CD1c-positive myeloid dendritic cell (primary cell): ENCODE results near the gene SSU72.

Experiments used
- DNase-seq: peaks from one replicate; pipeline ENCODE4 v3.0.0-alpha.2; 2016; ENCODE audit errors: extremely low spot score

SSU72 gene

DNA sequence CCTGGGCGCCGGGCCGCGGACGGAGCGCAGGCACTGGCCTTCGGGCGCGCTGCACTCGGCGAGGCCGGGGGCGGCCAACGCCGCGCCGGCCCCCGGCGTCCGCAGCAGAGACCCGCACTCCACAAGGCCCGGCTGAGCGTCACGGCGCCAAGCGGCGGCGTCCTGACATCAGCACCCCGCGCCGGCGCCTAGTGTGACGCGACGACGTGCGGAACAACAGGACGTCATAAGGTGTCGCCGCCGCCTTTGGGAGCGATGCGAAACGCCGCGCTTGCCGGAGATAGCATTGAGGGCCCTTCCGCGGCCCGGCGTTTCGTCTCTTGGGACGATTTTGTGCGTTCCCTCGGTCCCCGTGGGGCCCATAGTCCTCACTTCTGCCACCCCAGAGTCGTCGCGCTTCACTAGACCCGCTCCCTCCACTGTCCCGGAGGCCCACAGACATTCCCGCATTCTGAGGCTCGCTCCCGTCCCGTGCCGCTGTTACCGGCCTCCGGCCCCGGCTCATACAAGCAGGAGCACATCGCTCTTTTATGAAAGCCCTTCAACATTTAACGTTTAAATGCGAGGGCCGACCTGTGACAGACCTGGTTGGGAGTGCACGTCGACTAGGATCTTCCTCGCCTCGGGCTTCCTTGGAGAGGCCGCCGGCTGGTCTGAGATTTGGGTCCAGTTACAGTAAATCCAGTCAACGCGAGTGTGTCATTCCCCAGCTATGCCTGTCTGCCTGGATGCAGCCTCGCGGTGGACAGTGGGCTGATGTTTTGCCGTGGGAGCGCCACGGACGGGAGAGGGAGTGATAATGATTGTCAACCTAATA is at the start of gene SSU72:
Gene SSU72 (minus strand): TSS at position 143 of the 817 bp plus-strand sequence. CDS start 306 bp downstream, outside the sequence.
- DNase-seq: peak; percentile 97

DNA sequence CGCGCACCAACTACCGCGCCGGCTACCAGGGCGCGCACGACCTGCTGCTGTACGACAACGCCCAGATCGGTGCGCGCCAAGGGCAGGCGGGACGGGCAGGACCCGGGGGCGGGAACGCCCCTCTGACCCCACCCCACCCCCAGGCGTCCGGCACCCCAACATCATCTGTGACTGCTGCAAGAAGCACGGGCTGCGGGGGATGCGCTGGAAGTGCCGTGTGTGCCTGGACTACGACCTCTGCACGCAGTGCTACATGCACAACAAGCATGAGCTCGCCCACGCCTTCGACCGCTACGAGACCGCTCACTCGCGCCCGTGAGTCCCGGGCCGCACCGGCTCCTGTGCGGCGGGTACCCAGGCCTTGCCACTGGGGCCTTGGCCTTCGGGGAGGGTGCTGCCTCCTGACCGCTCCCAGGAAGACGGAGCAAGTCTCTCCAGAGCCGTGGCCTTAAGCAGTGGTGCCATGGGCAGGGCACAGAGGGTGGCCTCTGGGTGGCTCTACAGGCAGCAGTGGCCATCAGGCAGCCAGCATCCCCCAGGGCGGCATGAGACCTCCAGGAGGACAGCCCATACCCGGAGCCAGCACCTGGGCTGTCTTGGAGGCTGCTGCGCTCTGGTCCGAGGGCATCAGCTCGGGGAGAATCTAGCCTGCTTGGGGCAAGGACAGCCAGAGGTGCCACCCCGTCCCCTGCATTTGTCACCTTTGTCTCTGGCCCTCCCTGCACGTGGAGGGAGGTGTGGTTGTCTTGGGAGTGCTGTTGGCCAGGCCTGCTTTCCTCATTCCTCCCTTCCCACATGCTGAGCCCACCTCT is 49.2 kb upstream of the SSU72 start:
- no peak for DNase-seq

DNA sequence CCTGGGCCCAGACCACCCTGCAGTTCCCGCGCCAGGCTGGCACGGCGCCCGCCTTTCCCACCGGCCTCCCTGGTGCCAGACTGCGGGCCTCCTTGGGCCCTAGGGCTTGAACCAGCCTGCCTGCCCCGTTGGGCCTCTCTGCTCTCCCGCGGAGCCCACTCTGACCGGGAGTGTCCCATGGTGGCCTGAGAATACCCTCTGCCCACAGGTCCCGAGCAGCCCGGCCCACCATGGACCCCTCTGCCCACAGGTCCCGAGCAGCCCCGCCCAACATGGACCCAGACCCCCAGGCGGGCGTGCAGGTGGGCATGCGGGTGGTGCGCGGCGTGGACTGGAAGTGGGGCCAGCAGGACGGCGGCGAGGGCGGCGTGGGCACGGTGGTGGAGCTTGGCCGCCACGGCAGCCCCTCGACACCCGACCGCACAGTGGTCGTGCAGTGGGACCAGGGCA is 48.5 kb upstream of the SSU72 start:
- no peak for DNase-seq

GRCh38 chr1:1622788-1623094 is 48.1 kb upstream of the SSU72 start:
- no peak for DNase-seq

DNA sequence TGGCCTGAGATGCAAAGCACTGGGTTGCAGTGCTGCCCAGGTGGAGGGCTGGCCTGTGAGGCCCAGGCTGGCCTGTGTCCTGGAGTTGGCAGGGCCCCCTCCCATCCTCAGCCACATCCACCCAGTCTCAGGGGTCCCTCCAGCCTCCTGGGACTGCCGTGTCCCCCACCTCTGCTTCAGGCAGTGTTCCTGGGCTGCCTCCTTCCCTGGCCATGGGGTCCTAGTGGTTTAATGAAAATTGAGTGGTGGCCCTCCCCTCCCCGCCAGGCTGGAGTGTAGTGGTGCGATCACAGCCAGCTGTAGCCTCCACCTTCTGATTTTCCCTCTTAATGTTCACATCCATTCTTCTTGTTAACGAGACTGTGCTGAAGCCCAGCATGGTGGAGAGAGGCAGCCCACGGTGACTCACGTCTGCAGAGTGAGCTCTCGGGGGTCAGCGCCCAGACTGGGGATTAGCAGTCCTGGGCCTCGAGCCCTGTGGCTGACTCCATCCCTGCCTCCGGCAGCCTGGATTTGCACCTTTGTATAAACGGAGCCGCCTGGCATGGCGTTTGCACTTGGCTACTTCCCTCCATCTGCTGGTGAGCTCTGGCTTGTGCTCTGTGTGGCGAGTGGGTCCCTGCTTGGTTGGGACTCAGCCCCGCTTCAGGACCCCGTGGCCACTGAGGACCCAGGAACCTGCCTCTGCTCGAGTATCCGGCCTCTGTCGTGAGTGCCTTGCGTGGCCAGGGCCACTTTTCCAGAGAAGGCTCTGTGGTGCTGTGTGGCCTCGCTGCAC is 47.5 kb upstream of the SSU72 start:
- no peak for DNase-seq

DNA sequence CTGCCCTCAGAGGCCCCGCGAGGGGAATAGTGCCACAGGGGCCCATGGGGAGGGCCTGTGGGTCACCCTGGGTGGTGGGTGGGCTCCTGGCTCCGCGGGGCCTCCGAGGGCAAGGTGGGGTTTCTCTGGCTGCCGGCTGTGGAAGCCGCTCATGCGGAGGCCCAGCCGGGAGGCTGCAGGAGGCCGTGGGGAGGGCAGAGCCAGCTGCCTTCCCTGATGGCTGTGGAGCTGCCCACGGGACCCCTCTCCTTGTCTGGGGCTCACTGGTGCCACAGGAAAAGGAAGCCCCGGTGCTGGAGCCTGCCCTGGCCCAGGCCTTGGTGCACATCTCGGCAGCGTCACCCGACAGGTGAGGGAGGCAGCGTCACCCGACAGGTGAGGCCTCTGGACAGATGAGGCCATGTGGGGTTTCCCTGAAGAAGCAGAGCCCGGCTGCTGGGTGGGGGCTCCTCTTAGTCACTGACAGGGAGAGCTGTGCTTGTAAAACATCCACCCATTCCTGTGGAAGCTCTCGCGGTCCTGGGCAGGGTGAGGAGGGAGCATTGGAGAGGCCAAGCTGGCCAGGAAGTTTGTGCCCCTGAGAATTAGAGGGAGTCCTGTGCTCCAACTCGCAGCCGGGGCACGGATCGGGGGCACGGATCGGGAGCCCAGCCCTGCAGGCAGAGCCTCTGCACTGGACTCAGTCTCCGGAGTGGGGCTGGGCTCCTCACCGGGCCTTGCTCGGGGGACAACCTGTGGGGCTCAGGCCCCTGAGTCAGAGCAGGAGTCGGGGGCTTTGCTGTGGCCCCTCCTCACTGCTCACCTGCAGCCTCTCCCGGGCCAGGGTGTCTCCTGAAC is 46.7 kb upstream of the SSU72 start:
- DNase-seq: no peak

- no peak for DNase-seq
These were observed 45.9 kb upstream of the SSU72 start for GRCh38 chr1:1620433-1621139.

- no peak for DNase-seq
These were observed 45.3 kb upstream of the SSU72 start for GRCh38 chr1:1619917-1620361.

- no peak for DNase-seq
These were observed 43.9 kb upstream of the SSU72 start for GRCh38 chr1:1618396-1619068.

- DNase-seq: no peak
These were observed 43.3 kb upstream of the SSU72 start for GRCh38 chr1:1617925-1618324.

- DNase-seq: no peak
These were observed 42.9 kb upstream of the SSU72 start for GRCh38 chr1:1617516-1617915.

- DNase-seq: no peak
These were observed 42.2 kb upstream of the SSU72 start for GRCh38 chr1:1616838-1617237.

DNA sequence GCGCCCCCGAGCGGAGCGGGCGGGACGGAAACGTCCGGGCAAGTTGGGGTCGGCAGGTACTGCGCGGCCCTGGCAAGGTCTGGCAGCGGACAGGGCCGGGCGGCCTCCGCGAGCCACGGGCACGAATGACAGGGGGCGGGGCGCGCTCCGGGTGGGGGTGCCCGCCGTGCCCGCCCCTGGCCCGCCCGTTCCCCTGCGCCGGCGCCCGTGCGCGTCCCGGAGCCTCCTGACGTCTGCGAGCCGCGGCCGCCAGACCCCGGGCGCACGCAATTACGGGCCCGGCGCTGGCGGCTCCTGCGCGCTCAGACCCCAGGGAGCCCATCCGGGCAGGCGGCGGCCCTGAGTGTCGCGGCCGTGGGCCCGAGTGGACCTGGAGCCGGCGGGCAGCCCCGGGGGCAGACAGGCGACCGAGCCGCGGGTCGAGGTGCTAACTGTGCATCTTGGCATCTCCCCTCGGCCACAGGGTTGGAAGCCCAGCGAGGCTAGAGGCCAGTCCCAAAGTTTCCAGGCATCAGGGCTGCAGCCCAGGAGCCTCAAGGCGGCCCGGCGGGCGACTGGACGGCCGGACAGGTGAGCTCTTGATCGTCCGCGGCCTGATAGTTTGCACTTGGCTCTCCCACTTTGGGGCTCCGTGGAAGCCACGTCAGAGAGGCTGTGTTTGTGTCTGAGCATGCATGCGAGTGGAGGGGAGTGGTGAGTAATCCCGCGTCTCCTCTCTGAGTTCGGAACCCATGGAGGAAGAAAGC is 41.6 kb upstream of the SSU72 start:
- DNase-seq: peak; percentile 63

- peak; percentile 100 for DNase-seq
These were observed 40.8 kb upstream of the SSU72 start, which contains the start of gene MIB2 for GRCh38 chr1:1615256-1616044. MIB2 (plus strand) TSS chr1:1615500; CDS start chr1:1623453, 7,953 bp downstream.

GRCh38 chr1:1614954-1615255 is 40.2 kb upstream of the SSU72 start:
- DNase-seq: no peak

GRCh38 chr1:1614204-1614953 is 39.7 kb upstream of the SSU72 start:
- peak; percentile 95 for DNase-seq

DNA sequence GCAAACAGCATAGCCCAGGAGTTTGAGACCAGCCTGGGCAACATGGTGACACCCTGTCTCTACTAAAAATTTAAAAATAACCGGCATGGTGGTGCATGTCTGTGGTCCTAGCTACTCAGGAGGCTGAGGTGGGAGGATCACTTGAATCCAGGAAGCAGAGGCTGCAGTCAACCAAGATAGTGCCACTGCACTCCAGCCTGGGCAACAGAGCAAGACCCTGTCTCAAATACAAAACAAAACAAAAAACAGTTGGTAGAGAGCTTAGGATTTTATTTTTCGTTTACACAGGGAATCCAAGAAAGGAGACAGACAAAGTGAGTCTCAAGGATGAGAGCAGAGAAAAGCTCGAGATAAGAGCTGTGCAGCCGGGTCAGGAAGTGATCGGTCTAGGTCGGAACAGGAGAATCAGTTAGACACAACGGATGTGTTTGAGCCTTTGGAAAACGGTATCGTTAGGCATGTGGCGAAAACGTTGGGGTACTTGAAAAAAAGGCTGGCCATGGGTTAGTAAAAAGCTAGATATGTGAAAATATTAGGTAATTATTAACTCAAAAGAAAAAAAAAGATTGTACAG is 38.9 kb upstream of the SSU72 start:
- DNase-seq: no peak

DNA sequence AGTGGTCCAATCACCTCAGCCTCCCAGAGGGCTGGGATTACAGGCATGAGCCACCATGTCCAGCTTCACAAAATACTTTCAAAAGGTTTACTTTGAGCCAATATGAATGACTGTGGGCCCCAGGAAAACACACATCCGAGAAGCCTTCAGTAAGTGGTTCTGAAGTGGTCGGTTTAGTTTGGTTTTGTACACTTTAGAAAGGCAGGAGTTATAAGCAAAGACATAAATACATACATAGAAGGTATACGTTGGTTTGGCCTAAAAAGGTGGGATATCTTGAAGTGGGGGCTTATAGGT is 37.4 kb upstream of the SSU72 start:
- no peak for DNase-seq
